GM18498 (cell line): ENCODE measurements around the gene UTP14C.
"Not testable (repeated sequence)": the region's sequence is repeated elsewhere in the genome, so short reads cannot be mapped to it uniquely, and the experiment has no call there.

Source experiments
- ATAC-seq: cut with Tn5 transposase; IDR thresholded peaks from one replicate; pipeline ENCODE4 v1.9.1; 2021; ENCODE audit warnings: mild to moderate bottlenecking, moderate library complexity; ENCODE audit not compliant: unreplicated experiment

UTP14C gene

DNA sequence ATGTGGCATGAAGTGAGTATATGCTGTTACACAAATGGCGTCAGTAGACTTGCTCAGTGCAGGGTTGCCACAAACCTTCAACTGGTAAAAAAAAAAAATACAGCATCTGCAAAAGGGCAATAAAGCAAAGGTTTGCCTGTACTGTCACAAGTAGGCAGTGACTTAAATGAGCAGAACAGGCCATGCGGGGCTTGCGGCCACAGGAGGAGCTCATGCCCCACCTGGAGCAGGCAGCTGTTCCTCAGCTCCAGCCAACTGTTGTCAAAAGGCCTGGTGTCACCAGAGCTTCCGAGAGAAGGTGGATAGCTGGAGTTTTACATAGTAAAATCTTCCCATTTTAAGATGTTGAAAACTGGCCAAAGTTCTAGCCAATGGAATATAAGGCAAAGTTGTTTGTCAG lies 20.9 kb upstream of the UTP14C start:
- ATAC-seq: no peak

DNA sequence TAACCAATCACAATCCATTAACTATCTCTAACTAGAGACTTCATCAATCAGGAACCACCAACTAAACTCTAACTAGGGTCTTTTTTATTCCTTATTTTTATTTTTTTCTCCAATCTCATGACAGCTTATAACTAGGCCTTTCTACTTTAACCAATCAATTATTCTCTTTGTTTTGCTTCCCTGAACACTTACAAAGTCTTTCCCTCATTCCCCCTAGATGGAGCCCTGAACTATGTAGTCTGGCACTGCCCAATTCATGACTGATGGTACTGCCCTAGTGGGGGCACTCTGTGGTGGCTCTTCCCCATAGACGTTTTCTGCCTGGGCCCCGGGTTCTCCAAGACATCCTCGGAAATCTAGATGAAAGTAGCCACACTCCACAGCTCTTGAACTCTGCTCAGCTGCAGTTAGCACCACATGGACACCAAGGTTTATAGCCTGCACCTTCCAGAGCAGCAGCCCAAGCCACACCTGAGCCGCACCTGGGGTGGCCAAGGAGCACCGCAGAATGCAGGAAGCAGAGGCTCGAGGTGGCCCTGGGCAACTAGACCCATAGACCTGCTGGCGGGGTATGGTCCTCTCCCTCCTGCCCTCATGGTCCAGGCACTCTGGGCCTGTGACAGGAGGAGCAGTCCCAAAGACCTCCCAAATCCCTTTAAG lies 19.9 kb upstream of the UTP14C start:
- ATAC-seq: no peak

GRCh38 chr13:52005841-52006522 lies 18.5 kb upstream of the UTP14C start:
- no peak for ATAC-seq

DNA sequence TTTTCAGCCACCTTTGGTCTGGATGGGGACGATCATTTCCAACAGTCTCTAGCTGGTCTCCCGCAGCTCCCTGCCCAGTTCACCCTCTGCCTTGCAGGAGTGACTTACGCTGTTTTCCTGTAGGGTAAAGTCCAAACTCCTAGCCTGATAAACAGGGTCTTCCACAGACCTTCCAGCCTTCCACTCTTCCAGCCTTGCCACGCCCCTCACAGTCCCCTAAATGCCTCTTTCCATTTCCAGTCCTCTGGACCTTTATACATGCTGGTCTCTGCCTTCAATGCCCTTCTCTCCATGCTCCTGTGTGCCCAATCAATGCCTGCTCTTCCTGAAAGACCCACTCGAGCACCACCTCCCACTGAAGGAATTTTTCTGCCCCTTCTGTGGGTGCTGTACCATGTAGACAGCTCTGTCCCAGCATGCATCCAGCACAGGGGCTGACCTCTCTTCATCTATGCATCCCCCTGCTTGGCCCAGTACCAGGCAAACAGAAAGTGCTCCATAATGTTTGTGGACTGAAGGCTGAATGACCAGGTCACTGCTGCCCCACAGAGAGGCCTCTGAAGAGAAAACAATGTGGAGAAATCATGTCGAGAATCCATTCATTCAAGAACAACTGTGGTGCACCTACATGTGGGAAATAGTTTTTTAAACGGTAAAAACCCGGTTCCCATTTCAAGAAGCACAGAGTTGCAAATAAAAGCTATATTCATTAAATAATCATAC lies 17.8 kb upstream of the UTP14C start:
- ATAC-seq: no peak

DNA sequence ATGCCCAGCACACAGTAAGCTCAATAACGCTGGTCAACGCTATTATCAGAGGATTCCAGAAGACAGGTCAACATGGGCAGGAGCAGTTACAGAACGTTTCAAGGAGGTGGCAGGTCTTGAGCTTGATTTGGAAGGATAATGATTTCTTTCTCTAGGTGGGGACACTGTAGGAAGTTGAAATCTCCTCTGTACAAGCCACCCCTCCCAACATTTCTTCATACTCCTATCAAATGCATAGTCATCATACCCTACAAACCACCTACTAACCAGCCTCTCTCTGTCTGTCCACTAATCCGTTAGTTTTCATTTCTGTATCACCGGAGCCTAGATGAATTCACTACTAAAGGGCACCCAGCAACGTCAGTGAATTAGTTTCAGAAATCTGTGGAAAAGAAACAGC lies 14.5 kb upstream of the UTP14C start:
- ATAC-seq: no peak

- peak; percentile 4 for ATAC-seq
Measured at GRCh38 chr13:52010890-52011631, 13.4 kb upstream of the UTP14C start, which contains the start of gene ATP7B. Gene ATP7B, minus strand, starts transcription at chr13:52011450. Its CDS starts 113 bp downstream, at chr13:52011337.

- peak; percentile 100 for ATAC-seq
Measured at GRCh38 chr13:52011632-52012511, 12.6 kb upstream of the UTP14C start, which contains the start of gene ALG11. Gene ALG11, plus strand, starts transcription at chr13:52012398. Its CDS starts 21 bp downstream, at chr13:52012419.

DNA sequence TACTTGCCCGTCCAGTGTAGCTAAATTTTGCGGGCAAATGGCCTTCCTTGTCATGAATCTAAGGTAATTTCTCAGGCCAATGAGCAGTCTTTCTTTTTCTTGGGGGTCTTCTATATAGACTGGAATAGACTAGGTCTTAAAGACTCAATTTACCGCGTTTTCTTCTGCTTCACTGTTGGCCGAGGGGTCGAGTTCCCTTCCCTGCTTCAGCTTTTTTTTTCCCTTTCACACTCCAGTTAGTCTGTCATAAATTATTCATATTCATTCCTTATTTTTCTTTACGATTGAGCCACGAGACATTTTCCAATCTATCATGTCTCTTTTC lies 12.0 kb upstream of the UTP14C start:
- no peak for ATAC-seq

GRCh38 chr13:52016296-52016695 lies 8.2 kb upstream of the UTP14C start:
- no peak for ATAC-seq

- no peak for ATAC-seq
Measured at GRCh38 chr13:52020191-52020590, 4.3 kb upstream of the UTP14C start.

DNA sequence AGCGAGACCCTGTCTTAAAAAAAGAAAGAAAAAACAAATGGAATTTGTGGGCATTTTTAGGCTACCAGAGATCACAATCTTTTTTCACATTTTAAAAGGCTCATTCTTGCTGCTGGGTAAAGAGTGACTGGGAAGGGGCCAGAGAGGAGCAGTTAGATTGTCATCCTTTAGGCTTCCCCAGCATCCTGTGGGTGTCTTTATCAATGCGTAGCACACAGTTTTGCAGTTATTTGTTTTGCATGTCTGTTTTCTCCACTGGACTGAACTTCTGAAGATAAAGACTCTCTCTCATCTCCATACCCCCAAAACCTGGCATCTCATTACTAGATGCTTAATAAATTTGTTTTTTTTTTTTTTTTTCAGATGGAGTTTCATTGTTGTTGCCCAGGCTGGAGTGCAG lies 2.1 kb upstream of the UTP14C start:
- ATAC-seq: no peak

- no peak for ATAC-seq
Measured at GRCh38 chr13:52025475-52026245, 1.2 kb downstream of the UTP14C start.

DNA sequence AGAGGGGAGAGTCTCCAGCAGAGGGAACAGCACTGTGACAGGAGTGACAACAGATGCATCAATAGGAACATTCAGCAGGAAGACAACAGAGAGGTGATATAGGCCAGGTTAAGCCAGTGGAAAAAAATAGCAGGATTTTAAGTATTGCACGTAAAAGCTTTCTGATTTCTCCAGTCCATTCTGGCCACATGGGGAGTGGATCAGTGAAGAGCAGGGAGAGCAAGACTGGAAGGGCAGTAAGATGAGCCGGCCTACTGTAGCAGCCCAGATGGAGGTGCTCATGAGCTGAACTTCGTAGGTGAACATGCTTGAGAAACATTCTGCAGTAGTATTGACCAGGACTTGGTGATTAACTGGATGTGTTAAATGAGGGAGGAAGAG lies 1.7 kb downstream of the UTP14C start:
- no peak for ATAC-seq

GRCh38 chr13:52027832-52028231 lies 3.3 kb downstream of the UTP14C start:
- ATAC-seq: no peak

GRCh38 chr13:52029569-52029968 lies 5.1 kb downstream of the UTP14C start:
- no peak for ATAC-seq

- not testable (repeated sequence) for ATAC-seq
Measured at GRCh38 chr13:52030401-52030800, 5.9 kb downstream of the UTP14C start.

DNA sequence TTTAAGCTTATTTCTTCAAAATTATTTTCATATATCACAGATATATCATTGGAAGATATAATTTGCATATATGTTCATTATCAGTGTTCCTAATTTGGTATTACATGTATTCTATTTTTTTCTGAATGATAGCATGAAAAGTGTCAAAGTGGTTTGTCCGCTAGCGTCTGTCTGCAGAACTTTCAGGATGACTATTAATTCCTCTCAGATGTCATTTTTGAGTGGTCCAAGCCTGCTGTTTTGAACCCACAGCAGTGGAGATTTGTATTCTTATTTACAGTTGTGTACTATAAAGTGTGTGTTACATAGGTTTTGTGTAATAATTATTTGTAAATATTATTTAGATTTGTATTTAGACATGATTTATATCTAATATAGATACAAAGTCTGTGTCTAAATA lies 8.5 kb downstream of the UTP14C start:
- no peak for ATAC-seq

- ATAC-seq: no peak
Measured at GRCh38 chr13:52034616-52035226, 10.2 kb downstream of the UTP14C start.

DNA sequence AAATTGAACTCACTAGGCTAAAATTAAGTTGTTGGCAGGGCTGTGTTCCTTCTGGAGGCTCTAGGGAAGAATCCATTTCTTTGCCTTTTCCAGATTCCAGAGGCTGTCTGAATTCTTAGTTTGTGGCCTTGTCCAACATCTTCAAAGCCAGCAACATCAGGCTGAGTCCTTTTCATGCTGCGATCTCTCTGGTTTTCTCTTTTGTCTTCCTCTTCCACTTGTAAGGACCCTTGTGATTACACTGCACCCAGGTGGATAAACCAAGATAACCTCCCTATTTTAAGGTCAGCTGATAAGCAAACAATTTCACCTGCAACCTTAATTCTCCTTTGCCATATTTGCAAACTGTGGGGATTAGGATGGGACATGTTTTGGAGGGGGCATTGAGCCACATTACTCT lies 11.5 kb downstream of the UTP14C start:
- ATAC-seq: no peak
